ENCODE measurements around the gene RBM8A.
"Not testable (repeated sequence)": the region's sequence is repeated elsewhere in the genome, so short reads cannot be mapped to it uniquely, and the experiment has no call there.

The RBM8A gene

DNA sequence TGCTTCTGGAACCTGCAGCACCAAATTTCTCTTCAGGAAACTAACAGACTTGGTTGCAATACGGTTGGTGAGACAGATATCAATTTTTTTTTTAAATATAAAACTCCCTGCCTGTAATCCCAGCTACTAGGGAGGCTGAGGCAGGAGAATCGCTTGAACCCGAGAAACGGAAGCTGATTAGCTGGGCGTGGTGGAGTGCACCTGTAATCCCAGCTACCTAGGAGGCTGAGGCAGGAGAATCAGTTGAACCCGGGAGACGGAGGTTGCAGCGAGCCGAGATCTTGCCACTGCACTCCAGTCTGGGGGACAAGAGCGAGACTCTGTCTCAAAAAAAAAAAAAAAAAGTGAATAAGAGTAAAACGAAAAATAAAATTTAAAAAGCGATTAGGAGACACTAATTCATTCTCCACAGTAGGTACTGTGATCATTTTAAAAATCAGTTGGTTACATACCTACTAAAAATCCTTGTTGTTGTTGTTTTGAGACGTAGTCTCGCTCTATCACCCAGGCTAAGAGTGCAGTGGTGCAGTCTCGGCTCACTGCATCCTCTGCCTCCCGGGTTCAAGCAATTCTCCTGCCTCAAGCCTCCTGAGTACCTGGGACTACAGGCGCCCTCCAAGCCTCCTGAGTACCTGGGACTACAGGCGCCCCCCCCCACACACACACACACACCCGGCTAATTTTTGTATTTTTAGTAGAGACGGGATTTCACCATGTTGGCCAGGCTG, 796 bp upstream of the RBM8A start:
- TF ChIP-seq, protein P1, sequence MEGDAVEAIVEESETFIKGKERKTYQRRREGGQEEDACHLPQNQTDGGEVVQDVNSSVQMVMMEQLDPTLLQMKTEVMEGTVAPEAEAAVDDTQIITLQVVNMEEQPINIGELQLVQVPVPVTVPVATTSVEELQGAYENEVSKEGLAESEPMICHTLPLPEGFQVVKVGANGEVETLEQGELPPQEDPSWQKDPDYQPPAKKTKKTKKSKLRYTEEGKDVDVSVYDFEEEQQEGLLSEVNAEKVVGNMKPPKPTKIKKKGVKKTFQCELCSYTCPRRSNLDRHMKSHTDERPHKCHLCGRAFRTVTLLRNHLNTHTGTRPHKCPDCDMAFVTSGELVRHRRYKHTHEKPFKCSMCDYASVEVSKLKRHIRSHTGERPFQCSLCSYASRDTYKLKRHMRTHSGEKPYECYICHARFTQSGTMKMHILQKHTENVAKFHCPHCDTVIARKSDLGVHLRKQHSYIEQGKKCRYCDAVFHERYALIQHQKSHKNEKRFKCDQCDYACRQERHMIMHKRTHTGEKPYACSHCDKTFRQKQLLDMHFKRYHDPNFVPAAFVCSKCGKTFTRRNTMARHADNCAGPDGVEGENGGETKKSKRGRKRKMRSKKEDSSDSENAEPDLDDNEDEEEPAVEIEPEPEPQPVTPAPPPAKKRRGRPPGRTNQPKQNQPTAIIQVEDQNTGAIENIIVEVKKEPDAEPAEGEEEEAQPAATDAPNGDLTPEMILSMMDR (IDR thresholded peaks at IDR 0.05) = no peak
- peak overlapping the region; percentile 83 for H3K4me2 ChIP-seq (ENCODE audit: low read length)
- H2AFZ ChIP-seq = peak overlapping the region; percentile 87
- H3K9me3 ChIP-seq (ENCODE audit: control insufficient read depth, low read length) = no peaks in the 10 kb centered on the region
- no peaks in the 10 kb centered on the region for H3K79me2 ChIP-seq
- H3K4me3 ChIP-seq (ENCODE audit: low read depth, low read length) = peak overlapping the region; percentile 96
- peak overlapping the region; percentile 99 for H3K27ac ChIP-seq
- no peaks in the 10 kb centered on the region for H3K4me1 ChIP-seq
- no peaks in the 10 kb centered on the region for H3K27me3 ChIP-seq (ENCODE audit: control insufficient read depth, insufficient read depth, low read length)
- H3K9ac ChIP-seq = peak overlapping the region; percentile 80
- no peaks in the 10 kb centered on the region for H3K36me3 ChIP-seq (ENCODE audit: control insufficient read depth, insufficient read depth, low read length)

DNA sequence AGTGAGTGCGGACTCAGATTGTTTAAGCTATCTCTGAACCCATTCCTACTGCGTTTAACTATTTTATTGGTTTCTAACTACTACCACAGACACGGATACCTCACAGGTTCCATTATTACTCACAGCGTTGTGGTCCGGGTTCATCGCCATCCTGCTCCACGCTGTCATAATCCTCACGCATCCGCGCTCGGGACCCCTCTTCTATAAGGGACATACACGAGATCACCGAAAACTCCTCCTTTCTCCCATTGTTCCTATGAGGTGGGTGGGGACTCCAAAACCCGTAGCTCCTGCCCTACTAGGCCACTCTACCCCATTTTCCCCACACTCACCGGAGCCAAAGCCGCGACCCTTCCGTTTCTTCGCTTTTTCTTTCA, 610 bp downstream of the RBM8A start:
- Histone ChIP-seq H3K4me2 (ENCODE audit: low read length) (peak overlapping the region; percentile 87), H3K4me3 (ENCODE audit: low read depth, low read length) (peak overlapping the region; percentile 96), H3K9me3 (ENCODE audit: control insufficient read depth, low read length) (no peaks in the 10 kb centered on the region), H3K79me2 (no peaks in the 10 kb centered on the region), H3K36me3 (ENCODE audit: control insufficient read depth, insufficient read depth, low read length) (no peaks in the 10 kb centered on the region), H3K4me1 (no peaks in the 10 kb centered on the region), H3K27me3 (ENCODE audit: control insufficient read depth, insufficient read depth, low read length) (no peaks in the 10 kb centered on the region), H2AFZ (peak overlapping the region; percentile 87), H3K9ac (peak overlapping the region; percentile 17), H3K27ac (peak overlapping the region; percentile 99)
- TF ChIP-seq, protein P1 (IDR thresholded peaks at IDR 0.05) = no peak

DNA sequence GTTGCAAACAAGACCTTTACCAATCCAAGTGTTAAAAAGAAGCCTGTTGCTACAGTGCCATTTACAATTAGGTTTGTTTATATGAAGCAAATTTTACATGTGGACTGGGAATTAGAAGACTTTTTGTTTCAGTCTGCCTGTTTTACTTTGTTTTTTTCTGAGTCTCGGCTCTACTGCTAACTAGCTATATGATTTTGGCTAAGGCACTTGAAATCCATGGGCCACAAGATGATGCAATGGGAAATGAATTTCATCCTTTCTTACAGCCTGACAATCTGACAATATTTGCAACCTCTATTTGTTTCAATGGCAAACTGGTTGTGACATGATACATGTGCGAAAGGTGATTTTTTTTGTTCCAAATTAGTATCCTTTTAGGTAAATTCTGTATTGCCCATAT, 5.0 kb downstream of the RBM8A start:
- TF ChIP-seq, protein P1 (IDR thresholded peaks at IDR 0.05) = no peak
- Histone ChIP-seq H3K36me3 (ENCODE audit: control insufficient read depth, insufficient read depth, low read length) (no peaks in the 10 kb centered on the region), H3K9ac (no peak overlapping the region), H3K79me2 (no peaks in the 10 kb centered on the region), H3K9me3 (ENCODE audit: control insufficient read depth, low read length) (no peaks in the 10 kb centered on the region), H3K4me2 (ENCODE audit: low read length) (no peak overlapping the region), H3K27ac (no peak overlapping the region), H2AFZ (no peak overlapping the region), H3K4me3 (ENCODE audit: low read depth, low read length) (no peak overlapping the region), H3K4me1 (no peaks in the 10 kb centered on the region), H3K27me3 (ENCODE audit: control insufficient read depth, insufficient read depth, low read length) (no peaks in the 10 kb centered on the region)

DNA sequence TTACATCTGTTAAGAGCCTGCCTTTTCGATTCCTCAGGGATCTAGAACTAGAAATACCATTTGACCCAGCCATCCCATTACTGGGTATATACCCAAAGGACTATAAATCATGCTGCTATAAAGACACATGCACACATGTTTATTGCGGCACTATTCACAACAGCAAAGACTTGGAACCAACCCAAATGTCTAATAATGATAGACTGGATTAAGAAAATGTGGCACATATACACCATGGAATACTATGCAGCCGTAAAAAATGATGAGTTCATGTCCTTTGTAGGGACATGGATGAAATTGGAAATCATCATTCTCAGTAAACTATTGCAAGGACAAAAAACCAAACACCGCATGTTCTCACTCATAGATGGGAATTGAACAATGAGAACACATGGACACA, 7.0 kb downstream of the RBM8A start:
- H3K36me3 ChIP-seq (ENCODE audit: control insufficient read depth, insufficient read depth, low read length); H3K27ac ChIP-seq; H3K4me3 ChIP-seq (ENCODE audit: low read depth, low read length); H3K4me1 ChIP-seq; H3K9me3 ChIP-seq (ENCODE audit: control insufficient read depth, low read length); H3K27me3 ChIP-seq (ENCODE audit: control insufficient read depth, insufficient read depth, low read length); H3K9ac ChIP-seq; H3K79me2 ChIP-seq; H2AFZ ChIP-seq; H3K4me2 ChIP-seq (ENCODE audit: low read length): not testable (repeated sequence)

DNA sequence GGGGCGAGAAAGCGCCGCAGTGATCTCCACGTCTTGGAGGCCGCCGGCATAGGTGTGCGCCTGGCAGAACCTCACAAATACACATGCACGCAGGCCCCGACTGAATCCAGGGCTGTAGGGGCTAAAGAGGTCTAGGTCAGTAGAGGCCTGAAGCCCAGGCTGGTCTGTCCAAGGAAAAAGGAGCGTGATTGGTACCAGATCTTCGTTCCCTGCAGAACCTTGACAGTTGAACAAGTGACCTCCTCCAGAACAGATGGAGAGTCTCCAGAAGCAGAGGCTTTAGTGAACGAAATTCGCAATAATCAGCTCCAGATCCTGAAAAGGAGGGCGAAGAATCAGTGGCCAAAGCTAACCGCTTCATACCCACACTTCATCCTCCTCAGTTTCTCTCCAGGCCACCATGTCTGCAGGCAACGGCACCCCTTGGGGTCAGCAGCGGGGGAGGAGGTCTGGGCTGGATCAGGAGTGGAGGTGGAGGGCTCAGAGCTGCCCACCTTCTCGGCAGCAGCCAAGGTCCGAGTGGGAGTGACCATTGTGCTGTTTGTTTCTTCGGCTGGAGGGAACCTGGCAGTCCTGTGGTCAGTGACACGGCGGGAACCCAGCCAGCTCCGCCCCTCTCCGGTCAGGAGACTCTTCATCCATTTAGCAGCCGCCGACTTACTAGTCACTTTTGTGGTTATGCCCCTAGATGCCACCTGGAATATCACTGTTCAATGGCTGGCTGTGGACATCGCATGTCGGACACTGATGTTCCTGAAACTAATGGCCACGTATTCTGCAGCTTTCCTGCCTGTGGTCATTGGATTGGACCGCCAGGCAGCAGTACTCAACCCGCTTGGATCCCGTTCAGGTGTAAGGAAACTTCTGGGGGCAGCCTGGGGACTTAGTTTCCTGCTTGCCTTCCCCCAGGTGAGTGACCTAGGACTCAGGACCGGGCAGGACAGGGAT, 8.0 kb downstream of the RBM8A start:
- TF ChIP-seq, protein P1 (IDR thresholded peaks at IDR 0.05) = no peak
- H3K4me1 ChIP-seq = no peaks in the 10 kb centered on the region
- peak overlapping the region; percentile 28 for H3K9ac ChIP-seq
- H3K36me3 ChIP-seq (ENCODE audit: control insufficient read depth, insufficient read depth, low read length) = no peaks in the 10 kb centered on the region
- H3K27me3 ChIP-seq (ENCODE audit: control insufficient read depth, insufficient read depth, low read length) = no peaks in the 10 kb centered on the region
- H3K27ac ChIP-seq = peak overlapping the region; percentile 92
- no peaks in the 10 kb centered on the region for H3K79me2 ChIP-seq
- H3K4me2 ChIP-seq (ENCODE audit: low read length) = peak overlapping the region; percentile 88
- peak overlapping the region; percentile 87 for H2AFZ ChIP-seq
- H3K4me3 ChIP-seq (ENCODE audit: low read depth, low read length) = peak overlapping the region; percentile 76
- no peaks in the 10 kb centered on the region for H3K9me3 ChIP-seq (ENCODE audit: control insufficient read depth, low read length)
